ENCODE results near the gene FCRL5.

Gene FCRL5

DNA sequence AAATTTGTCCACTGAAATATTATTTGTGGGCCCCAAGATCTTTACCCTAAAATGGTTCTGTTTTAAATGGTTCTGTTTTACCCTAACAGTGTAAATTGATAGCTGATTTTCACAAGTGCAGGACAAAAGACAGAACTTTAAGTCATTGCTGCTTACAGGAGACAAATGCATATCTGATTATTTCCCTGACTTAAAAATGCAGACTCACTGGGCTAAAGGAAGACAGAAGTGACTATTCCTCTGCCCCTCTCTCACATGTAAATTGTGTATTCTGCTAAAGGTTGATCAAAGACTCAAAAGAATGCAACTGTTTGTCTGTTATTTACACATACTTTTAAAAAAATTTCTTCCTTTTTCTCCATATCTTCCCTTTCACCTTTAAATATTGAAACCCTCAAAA is 12.7 kb downstream of the FCRL5 start:
- H3K4me3 ChIP-seq, result no peak overlapping the region

DNA sequence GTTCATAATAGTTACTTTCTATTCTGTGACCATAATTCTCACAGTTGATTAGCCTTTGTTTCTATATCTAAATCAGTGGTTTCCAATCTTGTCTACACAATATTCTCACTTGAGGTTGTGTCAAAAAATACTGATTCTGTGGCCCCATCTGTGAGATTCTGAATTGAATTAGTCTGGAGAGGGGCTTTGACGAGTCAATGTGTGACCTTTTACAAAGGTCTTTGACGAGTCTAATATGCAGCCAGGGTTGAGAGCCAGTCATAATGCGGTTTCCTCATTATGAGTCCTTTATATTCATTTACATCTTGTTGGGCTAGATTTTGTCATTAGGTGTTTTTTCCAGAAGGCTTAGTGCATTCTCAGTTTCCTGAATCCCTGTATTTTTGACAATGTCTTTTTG is 19.7 kb downstream of the FCRL5 start:
- H3K27ac ChIP-seq, result no peak overlapping the region

More for the DNA sequence above, 12.7 kb downstream of the FCRL5 start:
- no peak overlapping the region for H3K27ac ChIP-seq

DNA sequence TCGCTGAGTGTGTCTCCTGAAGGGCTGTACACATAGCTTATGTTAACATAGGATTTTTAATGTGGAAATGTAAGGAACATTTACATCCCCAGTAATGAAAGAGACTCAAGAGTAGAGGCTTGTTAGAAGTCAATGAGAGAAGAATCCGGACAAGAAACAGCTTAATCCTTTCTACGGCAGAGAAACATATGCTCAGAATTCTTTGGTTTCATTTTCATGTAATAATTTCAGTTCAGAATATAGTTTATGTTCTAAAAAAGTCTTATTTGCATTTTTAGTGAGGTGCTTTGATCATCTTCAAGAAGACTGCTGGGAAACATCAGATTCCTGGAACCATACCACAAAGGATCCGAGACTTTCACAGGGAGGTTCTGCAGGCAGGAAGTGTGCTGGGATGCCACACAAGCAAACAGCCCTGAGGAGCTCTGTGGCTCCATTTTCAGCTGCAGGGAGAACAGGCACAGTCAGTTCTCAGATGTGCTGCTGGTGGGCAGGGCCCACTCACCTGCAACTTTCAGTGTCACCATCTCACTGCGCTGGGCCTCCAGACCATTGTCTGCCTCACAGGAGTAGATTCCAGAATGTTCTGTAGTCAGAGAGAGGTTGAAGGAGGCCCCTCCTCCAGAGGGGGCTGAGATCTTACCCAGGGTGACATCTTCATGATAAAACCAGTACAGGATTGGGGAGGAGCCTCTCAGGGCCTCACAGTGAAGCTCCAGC is 28.4 kb downstream of the FCRL5 start:
- Histone ChIP-seq H3K4me3 (no peak overlapping the region), H3K27ac (no peak overlapping the region)

More for the DNA sequence above, 19.7 kb downstream of the FCRL5 start:
- H3K4me3 ChIP-seq, result no peak overlapping the region

- Histone ChIP-seq H3K27ac (no peak overlapping the region), H3K4me3 (no peak overlapping the region)
Observed at GRCh38 chr1:157521056-157521455, 31.3 kb downstream of the FCRL5 start.

DNA sequence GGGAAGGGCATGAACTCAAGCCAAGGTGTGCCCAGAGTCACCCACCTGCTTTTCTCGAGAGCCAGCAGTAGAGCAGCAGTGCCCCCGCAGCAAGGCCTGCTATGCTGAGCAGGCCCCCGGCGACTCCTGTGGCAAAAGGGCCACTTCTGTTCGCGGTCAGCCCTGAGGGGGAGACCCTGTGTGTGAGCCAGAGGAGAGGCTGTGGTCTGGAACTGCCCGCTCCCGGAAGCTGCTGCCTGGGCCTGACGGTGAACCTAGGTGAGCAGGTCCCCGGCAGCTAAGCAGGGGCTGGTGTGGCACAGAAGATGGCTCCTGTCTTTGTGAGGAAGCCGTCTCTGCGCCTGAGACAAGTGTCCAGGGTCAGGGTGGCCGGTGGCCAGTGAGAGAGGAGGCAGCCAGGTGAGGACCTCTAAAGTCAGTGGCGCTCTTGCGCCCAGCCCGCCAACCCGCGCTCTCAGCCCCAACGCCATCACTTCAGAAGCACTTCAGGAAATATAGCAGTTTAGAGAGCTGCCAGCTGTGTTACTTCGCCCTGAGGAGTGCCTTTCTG is 31.9 kb downstream of the FCRL5 start:
- no peak overlapping the region for H3K4me3 ChIP-seq
- no peak overlapping the region for H3K27ac ChIP-seq

- no peak overlapping the region for H3K4me3 ChIP-seq
- no peak overlapping the region for H3K27ac ChIP-seq
Observed at GRCh38 chr1:157519451-157519850, 32.9 kb downstream of the FCRL5 start.

- H3K4me3 ChIP-seq, result no peak overlapping the region
- no peak overlapping the region for H3K27ac ChIP-seq
Observed at GRCh38 chr1:157517016-157517415, 35.3 kb downstream of the FCRL5 start.

GRCh38 chr1:157515709-157516108 is 36.6 kb downstream of the FCRL5 start:
- H3K27ac ChIP-seq, result no peak overlapping the region
- H3K4me3 ChIP-seq, result no peak overlapping the region

DNA sequence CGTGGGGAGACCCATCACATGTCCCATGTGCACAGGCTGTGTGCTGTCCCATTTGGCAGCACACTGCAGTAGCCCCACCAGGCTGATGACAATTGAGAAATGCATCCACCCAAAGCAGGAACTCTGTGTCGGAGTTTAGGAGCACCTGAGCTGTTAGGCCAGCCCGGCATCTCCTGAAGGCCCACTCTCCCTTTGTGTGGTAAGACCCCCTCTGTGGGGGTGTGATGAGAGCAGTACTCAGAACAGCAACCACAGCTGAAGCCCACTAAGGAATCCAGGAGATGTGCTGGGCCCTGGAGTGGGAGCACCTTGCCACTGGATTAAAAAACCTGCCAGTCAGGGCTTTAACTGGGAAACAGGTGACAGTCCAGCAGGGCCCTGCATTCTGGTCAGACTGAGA is 37.2 kb downstream of the FCRL5 start:
- no peak overlapping the region for H3K27ac ChIP-seq
- no peak overlapping the region for H3K4me3 ChIP-seq

GRCh38 chr1:157512036-157512969 is 40.0 kb downstream of the FCRL5 start:
- Histone ChIP-seq H3K27ac (no peak overlapping the region), H3K4me3 (no peak overlapping the region)

- H3K27ac ChIP-seq, result no peak overlapping the region
- no peak overlapping the region for H3K4me3 ChIP-seq
Observed at GRCh38 chr1:157509546-157510232, 42.6 kb downstream of the FCRL5 start.

DNA sequence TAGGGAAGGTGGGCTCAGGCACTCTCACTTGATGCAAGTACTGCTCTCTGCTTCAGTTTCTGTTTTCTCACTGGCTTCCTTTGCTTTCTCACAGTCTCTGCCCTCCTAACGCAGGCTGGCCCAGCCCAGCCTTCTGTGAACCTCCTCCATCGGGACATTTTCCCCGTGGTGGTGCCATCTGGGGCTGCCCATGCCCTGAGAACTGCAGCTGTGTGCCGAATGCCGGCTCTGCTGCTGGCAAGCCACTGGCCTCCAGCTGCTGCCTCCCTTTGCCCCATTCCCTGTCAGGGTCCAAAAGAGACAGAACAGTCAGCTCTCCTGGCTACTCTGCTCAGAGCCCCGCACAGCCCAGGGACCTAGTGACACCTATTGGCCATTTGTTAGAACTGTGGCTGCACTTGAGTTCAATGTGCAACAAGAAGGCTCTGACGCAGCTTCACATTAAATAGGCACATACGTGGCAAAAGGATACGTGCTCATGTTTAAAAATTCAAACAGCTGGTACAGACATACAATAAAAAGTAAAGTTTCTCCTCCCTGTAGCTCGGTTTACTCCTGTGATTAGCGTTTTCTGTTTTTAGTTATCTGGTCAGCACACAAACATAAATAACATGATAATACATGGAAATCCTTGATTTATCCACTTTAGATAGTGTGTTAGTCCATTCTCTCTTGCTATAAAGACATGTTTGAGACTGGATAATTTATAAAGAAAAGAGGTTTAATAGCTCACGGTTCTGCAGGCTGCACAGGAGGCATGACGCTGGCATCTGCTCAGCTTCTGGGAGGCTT is 46.6 kb downstream of the FCRL5 start:
- no peak overlapping the region for H3K27ac ChIP-seq

DNA sequence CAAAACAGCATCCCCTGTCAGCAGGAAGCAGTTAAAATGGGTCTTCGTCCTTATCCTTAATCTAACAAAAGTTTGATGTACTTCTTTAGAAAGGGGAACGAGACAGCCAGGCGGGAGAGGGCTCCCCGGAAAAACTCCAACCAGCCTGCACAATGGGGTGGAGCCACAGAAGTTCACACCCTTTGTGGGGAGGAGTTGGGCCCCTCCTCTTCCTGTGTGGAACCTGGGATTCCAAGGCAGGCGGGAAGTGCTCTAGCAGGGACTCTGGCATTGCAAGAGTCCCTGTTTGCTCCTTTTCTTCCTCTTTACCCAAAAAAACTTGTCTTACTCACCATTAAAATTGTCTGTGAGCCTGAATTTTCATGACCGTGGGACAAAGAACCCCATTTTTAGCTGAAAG is 47.7 kb downstream of the FCRL5 start:
- no peak overlapping the region for H3K4me3 ChIP-seq
- H3K27ac ChIP-seq, result no peak overlapping the region

More for the DNA sequence above, 46.6 kb downstream of the FCRL5 start:
- no peak overlapping the region for H3K4me3 ChIP-seq

DNA sequence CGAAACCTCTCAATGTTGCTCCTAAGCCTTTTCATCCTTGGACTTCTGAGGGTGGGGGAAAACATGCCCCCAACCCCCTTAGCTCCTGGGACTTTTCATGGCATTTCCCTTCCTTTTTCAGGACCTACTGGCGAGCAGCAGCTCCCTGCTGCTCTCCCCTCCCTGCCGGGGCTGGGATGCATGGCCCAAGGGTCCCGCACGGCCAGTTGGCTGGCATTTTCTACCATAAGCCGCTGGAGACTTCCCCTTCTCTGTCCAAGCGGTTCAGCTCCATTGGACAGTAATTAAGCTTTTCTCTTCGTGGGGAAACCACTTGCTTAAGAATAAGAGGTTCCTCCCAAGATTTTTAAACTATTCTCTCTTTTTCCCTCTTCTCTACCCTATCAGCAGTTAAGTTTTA is 52.8 kb downstream of the FCRL5 start:
- Histone ChIP-seq H3K4me3 (no peak overlapping the region), H3K27ac (peak overlapping the region in 2 of 21 experiments; percentile 17 to 52)

DNA sequence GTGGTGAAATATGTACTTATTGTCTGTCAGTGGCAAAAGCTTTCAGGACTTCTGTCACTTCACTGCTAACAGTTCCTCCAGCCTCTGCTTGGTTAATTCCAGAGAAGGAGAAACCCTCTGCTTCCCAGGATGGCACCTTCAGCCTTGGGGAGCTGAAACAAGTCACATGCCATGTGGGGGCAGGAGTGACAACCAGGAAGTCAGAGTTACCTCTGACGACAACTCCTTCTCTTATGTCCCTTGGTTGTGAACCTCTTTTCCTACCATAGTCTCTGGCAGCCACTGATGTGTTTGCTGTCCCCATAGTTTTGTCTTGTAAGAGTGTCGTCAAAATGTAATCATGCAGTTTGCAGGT is 53.6 kb downstream of the FCRL5 start:
- Histone ChIP-seq H3K27ac (no peak overlapping the region), H3K4me3 (no peak overlapping the region)

GRCh38 chr1:157497987-157498735 is 54.2 kb downstream of the FCRL5 start:
- H3K27ac ChIP-seq, result no peak overlapping the region
- no peak overlapping the region for H3K4me3 ChIP-seq

DNA sequence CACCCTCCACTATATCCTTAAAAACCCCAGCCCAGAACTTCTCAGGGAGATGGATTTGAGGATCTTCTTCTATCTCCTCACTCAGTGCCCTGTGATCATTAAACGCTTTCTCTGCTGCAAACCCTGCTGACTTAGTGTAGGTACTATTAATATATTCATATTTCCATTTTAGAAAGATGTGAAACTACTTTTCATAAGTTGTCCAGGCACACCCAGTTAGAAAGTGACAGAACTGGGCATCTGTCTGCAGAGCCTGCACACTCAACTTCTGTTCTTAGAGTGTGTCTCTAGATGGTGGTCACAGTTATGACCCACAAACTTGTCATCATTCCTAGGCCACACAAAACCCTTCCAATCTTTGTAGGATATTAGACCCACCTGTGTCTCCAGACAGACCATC is 55.0 kb downstream of the FCRL5 start:
- H3K27ac ChIP-seq, result no peak overlapping the region
- no peak overlapping the region for H3K4me3 ChIP-seq

GRCh38 chr1:157496121-157496526 is 56.2 kb downstream of the FCRL5 start:
- Histone ChIP-seq H3K4me3 (no peak overlapping the region), H3K27ac (no peak overlapping the region)

DNA sequence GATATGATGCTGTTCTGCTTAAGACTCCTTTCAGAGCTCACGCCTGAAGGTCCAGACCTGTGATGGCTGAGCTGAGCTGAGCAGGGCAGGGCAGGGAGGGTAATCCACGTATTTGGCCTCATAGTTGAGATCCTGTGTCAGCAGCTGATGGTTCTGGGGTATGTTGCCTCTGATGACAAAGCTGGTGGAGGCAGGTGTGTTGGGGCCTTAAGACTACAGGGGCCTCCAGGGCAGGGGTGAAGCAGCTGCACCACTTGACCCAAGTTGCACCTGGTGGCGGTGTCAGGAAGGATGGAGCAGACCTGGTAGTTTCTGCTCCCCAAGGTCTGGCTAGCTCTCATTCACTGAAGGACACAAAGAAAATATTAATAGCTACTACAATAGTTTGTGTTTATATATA is 57.0 kb downstream of the FCRL5 start:
- no peak overlapping the region for H3K4me3 ChIP-seq
- no peak overlapping the region for H3K27ac ChIP-seq

All from skin epidermis (tissue), 12 donors.